AG09319 (cell line): Measurements from ENCODE around the gene C4orf46.
"Not testable (repeated sequence)": the region's sequence is repeated elsewhere in the genome, so short reads cannot be mapped to it uniquely, and the experiment has no call there.

Source experiments
- DNase-seq: peaks from one replicate; pipeline ENCODE4 v3.0.0-alpha.2; 2010; ENCODE audit warnings: low read depth; ENCODE audit errors: extremely low read depth
- TF ChIP-seq, protein P1 (sequence below): IDR thresholded peaks from 2 replicates; pipeline ENCODE4 v1.5.1; 2011; ENCODE audit warnings: low read depth, mild to moderate bottlenecking, inconsistent platforms, low read length, moderate library complexity

The C4orf46 gene

DNA sequence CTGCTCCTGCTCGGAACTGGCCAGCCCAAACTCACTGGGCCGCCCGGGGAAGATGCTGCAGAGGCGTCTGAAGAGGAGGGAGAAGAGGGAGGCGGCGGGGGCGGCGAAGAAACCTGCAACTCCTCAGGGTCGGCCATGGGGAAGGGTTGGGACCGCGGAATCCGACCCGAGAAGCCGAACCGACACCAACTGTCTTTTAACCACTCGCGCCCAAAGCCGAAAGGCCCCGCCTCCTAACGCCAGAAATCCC, at the start of gene C4orf46:
Gene C4orf46, minus strand, starts transcription at position 223 of the 250 bp plus-strand sequence. Its CDS starts 86 bp downstream, at position 137.
- TF ChIP-seq, protein P1, sequence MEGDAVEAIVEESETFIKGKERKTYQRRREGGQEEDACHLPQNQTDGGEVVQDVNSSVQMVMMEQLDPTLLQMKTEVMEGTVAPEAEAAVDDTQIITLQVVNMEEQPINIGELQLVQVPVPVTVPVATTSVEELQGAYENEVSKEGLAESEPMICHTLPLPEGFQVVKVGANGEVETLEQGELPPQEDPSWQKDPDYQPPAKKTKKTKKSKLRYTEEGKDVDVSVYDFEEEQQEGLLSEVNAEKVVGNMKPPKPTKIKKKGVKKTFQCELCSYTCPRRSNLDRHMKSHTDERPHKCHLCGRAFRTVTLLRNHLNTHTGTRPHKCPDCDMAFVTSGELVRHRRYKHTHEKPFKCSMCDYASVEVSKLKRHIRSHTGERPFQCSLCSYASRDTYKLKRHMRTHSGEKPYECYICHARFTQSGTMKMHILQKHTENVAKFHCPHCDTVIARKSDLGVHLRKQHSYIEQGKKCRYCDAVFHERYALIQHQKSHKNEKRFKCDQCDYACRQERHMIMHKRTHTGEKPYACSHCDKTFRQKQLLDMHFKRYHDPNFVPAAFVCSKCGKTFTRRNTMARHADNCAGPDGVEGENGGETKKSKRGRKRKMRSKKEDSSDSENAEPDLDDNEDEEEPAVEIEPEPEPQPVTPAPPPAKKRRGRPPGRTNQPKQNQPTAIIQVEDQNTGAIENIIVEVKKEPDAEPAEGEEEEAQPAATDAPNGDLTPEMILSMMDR = no peak

DNA sequence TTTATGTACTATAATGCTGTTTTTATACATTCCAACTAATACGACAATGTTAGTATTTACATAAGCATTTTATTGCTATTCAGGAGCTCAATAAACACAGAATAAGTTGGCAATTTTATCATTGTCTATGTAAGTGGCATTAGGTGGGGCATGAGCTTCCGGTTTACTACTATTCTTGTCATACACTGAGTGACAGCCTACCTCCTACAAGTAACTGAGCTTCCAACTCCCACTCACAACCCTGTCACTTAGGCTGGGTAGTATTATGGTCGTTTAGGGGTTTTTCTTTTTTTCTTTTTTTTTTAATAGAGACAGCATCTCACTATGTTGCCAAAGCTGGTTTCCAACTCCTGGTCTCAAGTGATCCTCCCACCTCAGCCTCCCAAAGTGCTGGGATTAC, 44.1 kb upstream of the C4orf46 start:
- TF ChIP-seq, protein P1 = no peak
- DNase-seq = no peak

More for the DNA sequence above, at the start of gene C4orf46:
- no peak for DNase-seq

DNA sequence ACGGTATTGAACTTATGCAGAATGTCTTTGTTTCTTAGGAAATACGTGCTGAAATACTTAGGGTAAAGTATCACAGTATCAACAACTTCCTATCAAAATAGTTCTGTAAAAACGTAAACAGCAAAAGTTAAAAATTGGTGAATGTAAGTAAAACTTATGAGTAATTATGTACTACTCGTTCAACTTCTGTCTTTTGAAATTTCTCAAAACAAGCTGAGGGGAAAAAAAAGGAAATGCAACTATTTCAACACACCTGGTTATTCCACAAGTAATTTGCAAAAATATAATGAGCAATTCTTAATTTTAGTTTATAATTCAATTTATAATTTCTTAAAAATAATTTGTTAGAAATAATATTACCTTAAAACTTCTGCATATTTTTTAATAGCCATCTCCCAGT, 43.2 kb upstream of the C4orf46 start:
- no peak for DNase-seq
- TF ChIP-seq, protein P1 = no peak

DNA sequence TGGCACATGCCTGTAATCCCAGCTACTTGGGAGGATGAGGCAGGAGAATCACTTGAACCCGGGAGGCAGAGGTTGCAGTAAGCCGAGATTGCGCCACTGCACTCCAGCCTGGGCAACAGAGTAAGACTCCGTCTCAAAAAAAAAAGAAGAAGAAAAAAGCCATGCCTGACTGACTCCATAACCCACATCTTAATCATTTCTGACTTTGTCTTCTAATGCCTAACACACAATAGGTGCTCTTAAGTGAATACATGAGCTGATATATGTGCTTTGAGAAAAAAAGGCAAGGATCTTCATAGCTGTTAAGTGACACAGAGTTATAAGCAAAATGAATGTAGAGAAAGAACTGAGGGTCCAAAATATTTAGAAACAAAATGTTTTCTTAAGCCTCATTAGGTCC, 40.9 kb upstream of the C4orf46 start:
- DNase-seq = not testable (repeated sequence)

DNA sequence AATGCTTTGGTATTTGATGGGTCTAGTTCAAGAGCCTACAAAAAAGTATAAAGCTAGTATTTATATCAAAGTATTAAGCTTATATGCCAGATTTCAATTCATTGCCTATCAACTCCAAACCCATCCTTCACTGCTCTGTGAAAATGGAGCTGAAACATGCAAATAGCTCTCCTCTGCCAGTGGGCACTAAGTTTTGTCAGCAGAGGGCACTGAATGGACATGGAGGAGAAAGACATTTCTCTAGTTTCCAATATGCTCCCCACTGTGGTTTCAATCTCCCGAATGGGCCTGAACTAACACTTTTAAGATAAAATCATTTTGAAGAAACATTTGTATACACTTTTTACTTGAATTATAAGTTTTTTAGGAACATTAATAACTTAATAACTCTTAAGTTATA, 39.1 kb upstream of the C4orf46 start:
- no peak for DNase-seq

DNA sequence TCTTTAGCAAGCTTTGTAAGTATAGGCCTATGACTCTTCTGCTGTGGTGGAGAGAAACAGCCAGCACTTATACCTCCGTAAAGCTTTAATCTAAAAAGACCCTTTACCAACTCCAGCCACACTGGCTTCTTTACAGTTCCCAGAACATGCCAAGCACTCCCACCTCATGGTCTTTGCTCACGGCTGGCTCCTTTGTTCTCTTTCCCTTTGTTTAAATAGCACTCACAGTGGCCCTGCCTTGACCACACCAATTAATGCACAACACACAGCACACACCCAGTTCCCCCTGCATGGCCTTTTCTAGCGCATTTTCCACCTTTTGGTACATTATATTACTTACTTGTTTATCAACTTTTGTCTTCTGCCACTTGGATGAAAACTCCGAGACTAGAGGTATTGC, 32.6 kb upstream of the C4orf46 start:
- DNase-seq = no peak
- TF ChIP-seq, protein P1 = no peak

More for the DNA sequence above, 39.1 kb upstream of the C4orf46 start:
- TF ChIP-seq, protein P1 = peak; percentile 16; the same call in 1 of the 2 replicates

DNA sequence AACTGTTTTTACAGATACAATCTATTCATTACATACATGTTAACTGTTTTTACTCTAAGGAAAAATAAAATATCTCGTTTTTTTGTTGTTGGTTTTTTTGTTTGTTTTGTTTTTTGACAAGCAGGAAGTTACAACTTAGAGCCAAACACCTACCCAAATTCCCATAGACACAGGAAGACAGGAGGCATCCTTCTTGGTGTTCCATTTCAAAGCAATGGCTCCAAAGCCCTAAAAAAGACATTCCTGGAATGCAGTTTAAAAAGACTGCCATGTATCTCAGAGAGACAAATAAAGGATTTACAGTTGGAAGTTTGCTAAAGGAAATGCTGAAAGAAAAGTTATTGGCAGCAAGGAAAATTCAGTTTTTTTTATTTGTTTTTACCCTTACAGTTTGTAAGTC, 17.1 kb upstream of the C4orf46 start:
- no peak for DNase-seq
- TF ChIP-seq, protein P1 = no peak

DNA sequence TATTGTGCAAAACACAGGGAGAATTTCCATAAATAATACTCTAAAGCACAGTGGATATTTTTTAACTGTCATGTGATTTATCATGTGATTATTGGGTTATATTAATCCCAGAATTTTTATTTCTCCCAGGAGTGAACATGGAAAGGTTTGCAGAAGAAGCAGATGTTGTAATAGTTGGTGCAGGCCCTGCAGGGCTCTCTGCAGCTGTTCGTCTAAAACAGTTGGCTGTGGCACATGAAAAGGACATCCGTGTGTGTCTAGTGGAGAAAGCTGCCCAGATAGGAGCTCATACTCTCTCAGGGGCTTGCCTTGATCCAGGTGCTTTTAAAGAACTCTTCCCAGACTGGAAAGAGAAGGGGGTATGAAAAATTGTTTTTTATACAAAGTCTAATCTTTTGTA, 10.4 kb upstream of the C4orf46 start:
- DNase-seq = no peak
- TF ChIP-seq, protein P1 = no peak
